NB4 (cell line): ENCODE data around the gene STRAP.

ENCODE experiments used
- POLR2A ChIP-seq: IDR thresholded peaks from 2 replicates; pipeline ENCODE4 v1.6.1; 2011; ENCODE audit warnings: mild to moderate bottlenecking; ENCODE audit not compliant: insufficient read length; ENCODE audit errors: extremely low read depth
- TF ChIP-seq, protein P1 (sequence below): IDR thresholded peaks from one replicate; pipeline ENCODE4 v1.5.1; 2012; ENCODE audit warnings: low read depth, low read length
- TF ChIP-seq, protein P2 (sequence below): IDR thresholded peaks from 2 replicates; pipeline ENCODE4 v1.6.1; 2011; ENCODE audit warnings: low read depth, low read length

DNA sequence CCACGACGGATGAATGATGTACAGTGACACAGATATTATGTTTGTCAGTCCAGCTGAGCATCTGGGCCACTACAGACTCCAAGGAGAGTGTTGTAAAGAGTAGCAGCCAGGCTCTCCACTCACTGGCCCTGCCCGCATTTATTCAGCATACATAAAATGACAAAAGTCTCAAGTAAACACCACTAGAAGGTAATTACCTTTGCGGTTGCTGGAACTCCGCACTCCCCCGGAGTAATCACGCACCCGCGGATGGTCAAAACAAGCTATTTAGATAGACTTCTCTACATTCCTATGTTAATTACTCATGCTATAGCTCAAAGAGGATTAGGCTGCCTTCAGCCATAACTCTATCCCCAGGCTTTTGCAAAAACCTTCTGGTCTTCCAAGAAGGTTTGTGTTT, 18.8 kb upstream of the STRAP start:
- TF ChIP-seq POLR2A, result no peak
- TF ChIP-seq, protein P1, sequence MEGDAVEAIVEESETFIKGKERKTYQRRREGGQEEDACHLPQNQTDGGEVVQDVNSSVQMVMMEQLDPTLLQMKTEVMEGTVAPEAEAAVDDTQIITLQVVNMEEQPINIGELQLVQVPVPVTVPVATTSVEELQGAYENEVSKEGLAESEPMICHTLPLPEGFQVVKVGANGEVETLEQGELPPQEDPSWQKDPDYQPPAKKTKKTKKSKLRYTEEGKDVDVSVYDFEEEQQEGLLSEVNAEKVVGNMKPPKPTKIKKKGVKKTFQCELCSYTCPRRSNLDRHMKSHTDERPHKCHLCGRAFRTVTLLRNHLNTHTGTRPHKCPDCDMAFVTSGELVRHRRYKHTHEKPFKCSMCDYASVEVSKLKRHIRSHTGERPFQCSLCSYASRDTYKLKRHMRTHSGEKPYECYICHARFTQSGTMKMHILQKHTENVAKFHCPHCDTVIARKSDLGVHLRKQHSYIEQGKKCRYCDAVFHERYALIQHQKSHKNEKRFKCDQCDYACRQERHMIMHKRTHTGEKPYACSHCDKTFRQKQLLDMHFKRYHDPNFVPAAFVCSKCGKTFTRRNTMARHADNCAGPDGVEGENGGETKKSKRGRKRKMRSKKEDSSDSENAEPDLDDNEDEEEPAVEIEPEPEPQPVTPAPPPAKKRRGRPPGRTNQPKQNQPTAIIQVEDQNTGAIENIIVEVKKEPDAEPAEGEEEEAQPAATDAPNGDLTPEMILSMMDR, result no peak
- TF ChIP-seq, protein P2, sequence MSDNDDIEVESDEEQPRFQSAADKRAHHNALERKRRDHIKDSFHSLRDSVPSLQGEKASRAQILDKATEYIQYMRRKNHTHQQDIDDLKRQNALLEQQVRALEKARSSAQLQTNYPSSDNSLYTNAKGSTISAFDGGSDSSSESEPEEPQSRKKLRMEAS, result no peak
